ENCODE data around the gene SNRNP25. TPM values are rescaled to one million over a fixed set of nuclear protein-coding genes. Genes with fewer than 3 reads are reported as not detected.
A peak's percentile ranks its signal among the peaks of the same experiment; 100 is the strongest.

Gene SNRNP25
- total RNA-seq, 1 donor from 2014 or later: 30.6 TPM

DNA sequence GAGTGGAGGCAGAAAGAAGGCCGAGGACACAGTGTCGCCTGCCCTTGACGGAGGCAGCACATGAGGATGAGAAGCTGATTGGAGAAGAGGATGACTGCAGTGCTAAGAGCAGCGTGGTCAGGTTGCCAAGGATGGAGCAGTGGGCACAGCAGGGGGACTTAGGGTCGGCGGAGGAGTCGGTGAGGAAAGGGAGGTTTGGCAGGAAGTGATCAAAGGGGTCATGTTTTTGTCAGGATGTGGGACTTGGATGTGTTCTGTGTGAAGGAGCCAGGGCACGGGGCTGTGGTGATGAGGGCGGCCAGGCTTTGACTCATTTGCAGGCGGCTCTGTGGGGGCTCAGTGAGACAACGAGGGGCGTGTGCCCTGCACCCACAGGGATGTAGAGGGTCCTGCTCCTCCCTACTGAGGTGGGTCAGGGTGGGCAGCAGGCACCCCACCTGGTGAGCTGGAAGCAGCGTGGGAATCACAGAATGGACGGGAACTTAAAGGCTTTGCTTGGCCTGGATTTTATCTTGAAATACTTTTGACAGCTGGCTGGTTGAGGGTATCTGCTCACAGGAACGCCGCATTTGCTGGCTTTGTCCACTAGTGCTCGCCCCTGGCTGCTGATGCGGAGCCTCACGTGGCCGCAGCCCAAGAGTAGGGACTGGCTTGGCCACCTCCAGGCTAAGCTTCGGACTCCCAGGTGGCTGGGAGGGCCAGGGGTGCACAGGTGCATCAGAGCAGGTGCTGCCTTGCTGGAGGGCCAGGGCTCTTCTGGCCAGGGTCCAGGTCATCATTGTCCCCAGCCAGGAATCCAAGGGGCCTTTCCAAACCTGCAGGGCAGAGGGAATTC is 30.4 kb downstream of the SNRNP25 start:
- Mint-ChIP-seq H3K9me3 (ENCODE audit: unreplicated experiment) (no peaks in the 10 kb centered on the region), H3K27me3 (ENCODE audit: unreplicated experiment) (peaks cover 6% of the 10 kb centered on the region), H3K4me3 (ENCODE audit: unreplicated experiment) (peak overlapping the region; percentile 74), H3K27ac (ENCODE audit: unreplicated experiment) (peak overlapping the region; percentile 55), H3K36me3 (ENCODE audit: low read depth, unreplicated experiment) (peaks cover 8% of the 10 kb centered on the region), H3K4me1 (ENCODE audit: unreplicated experiment) (peaks cover 17% of the 10 kb centered on the region)
- TF ChIP-seq, protein P1, sequence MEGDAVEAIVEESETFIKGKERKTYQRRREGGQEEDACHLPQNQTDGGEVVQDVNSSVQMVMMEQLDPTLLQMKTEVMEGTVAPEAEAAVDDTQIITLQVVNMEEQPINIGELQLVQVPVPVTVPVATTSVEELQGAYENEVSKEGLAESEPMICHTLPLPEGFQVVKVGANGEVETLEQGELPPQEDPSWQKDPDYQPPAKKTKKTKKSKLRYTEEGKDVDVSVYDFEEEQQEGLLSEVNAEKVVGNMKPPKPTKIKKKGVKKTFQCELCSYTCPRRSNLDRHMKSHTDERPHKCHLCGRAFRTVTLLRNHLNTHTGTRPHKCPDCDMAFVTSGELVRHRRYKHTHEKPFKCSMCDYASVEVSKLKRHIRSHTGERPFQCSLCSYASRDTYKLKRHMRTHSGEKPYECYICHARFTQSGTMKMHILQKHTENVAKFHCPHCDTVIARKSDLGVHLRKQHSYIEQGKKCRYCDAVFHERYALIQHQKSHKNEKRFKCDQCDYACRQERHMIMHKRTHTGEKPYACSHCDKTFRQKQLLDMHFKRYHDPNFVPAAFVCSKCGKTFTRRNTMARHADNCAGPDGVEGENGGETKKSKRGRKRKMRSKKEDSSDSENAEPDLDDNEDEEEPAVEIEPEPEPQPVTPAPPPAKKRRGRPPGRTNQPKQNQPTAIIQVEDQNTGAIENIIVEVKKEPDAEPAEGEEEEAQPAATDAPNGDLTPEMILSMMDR (IDR thresholded peaks at IDR 0.05; ENCODE audit: unreplicated experiment): no peak
- no peak for DNase-seq (ENCODE audit: low spot score)

DNA sequence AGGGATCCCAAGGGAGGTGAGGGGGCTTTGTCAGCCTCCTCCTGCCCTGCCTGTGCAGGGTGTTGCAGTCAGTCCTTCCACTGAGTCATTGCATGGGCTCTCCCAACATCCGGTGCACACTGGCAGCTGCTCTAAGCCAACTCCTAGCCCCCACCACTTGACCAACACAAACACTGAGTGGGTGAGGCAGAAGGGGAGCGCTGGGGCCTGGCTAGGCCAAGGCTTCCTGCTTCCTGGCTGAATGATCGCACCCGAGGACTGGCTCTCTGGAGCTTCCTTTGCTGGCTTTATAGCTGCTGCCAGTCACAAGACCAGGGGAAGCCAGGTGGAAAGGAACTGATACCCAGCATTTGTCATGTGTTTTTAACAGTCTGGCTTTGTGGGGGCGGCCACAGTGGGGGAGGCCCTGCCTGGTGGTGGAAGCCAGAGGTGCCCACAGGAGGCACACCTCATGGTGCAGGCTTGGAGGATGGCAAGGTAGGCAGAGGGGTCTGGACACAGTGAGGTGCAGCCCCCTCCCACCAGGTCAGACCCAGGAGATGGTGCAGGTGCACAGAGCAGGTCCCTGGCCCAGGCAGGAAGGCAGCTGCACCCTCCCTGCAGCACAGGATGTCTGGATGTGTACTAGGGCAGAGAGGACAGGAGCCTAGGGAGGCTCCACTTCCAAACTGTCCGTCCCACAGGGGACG is 31.2 kb downstream of the SNRNP25 start:
- peak; percentile 39 for DNase-seq (ENCODE audit: low spot score)

DNA sequence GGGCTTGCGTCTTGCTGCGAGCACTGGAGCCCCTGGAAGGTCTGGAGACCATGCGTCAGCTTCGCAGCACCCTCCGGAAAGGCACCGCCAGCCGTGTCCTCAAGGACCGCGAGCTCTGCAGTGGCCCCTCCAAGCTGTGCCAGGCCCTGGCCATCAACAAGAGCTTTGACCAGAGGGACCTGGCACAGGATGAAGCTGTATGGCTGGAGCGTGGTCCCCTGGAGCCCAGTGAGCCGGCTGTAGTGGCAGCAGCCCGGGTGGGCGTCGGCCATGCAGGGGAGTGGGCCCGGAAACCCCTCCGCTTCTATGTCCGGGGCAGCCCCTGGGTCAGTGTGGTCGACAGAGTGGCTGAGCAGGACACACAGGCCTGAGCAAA is 31.8 kb downstream of the SNRNP25 start:
- TF ChIP-seq, protein P1 (IDR thresholded peaks at IDR 0.05; ENCODE audit: unreplicated experiment): no peak
- no peak for DNase-seq (ENCODE audit: low spot score)
- peaks cover 10% of the 10 kb centered on the region for H3K36me3 Mint-ChIP-seq (ENCODE audit: low read depth, unreplicated experiment)
- H3K4me1 Mint-ChIP-seq (ENCODE audit: unreplicated experiment): peaks cover 17% of the 10 kb centered on the region
- H3K27me3 Mint-ChIP-seq (ENCODE audit: unreplicated experiment): peaks cover 6% of the 10 kb centered on the region
- no peak overlapping the region for H3K27ac Mint-ChIP-seq (ENCODE audit: unreplicated experiment)
- H3K9me3 Mint-ChIP-seq (ENCODE audit: unreplicated experiment): no peaks in the 10 kb centered on the region
- H3K4me3 Mint-ChIP-seq (ENCODE audit: unreplicated experiment): no peak overlapping the region

More for the DNA sequence above, 31.2 kb downstream of the SNRNP25 start:
- H3K27ac Mint-ChIP-seq (ENCODE audit: unreplicated experiment): peak overlapping the region; percentile 18
- peaks cover 8% of the 10 kb centered on the region for H3K36me3 Mint-ChIP-seq (ENCODE audit: low read depth, unreplicated experiment)
- peaks cover 6% of the 10 kb centered on the region for H3K27me3 Mint-ChIP-seq (ENCODE audit: unreplicated experiment)
- H3K9me3 Mint-ChIP-seq (ENCODE audit: unreplicated experiment): no peaks in the 10 kb centered on the region
- H3K4me1 Mint-ChIP-seq (ENCODE audit: unreplicated experiment): peaks cover 17% of the 10 kb centered on the region
- H3K4me3 Mint-ChIP-seq (ENCODE audit: unreplicated experiment): no peak overlapping the region
- TF ChIP-seq, protein P1 (IDR thresholded peaks at IDR 0.05; ENCODE audit: unreplicated experiment): no peak

DNA sequence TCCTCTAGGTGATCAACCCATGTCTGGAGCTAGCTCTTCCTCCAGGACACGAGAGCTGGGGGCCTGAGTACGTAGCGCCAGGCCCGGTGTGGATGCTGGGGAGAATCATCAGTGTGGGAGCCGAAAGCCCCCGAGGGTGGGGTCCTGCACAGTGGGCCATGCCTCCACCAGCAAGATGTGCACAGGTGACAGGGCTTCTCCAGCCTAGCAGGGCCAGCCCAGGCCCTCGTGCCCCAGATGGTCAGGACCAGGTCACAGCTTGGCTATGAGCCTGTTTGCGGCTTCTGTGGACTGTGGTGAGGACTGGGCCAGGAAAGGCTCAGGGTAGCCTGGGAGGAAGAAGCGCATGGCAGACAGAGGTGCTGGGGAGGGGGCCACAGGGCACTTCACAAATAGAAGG is 32.2 kb downstream of the SNRNP25 start:
- H3K36me3 Mint-ChIP-seq (ENCODE audit: low read depth, unreplicated experiment): peaks cover 13% of the 10 kb centered on the region
- H3K9me3 Mint-ChIP-seq (ENCODE audit: unreplicated experiment): no peaks in the 10 kb centered on the region
- no peak for DNase-seq (ENCODE audit: low spot score)
- H3K27ac Mint-ChIP-seq (ENCODE audit: unreplicated experiment): no peak overlapping the region
- H3K4me3 Mint-ChIP-seq (ENCODE audit: unreplicated experiment): peak overlapping the region; percentile 31
- peaks cover 17% of the 10 kb centered on the region for H3K4me1 Mint-ChIP-seq (ENCODE audit: unreplicated experiment)
- TF ChIP-seq, protein P1 (IDR thresholded peaks at IDR 0.05; ENCODE audit: unreplicated experiment): no peak
- peaks cover 10% of the 10 kb centered on the region for H3K27me3 Mint-ChIP-seq (ENCODE audit: unreplicated experiment)
